ENCODE measurements around the gene ELK3. TPM values are rescaled to one million over a fixed set of nuclear protein-coding genes. Genes with fewer than 3 reads are reported as not detected.

ELK3 gene
- total and polyA plus RNA-seq, 2 of the 8 experiments (the other 6 are each of a cell fraction or from before 2014, with no cell fraction given) = 3.5 to 14.3 TPM

- Histone ChIP-seq H3K23me2 (ENCODE audit: low read depth, low read length) (peaks cover 14% of the 10 kb centered on the region; the same call in 1 of the 2 replicates), H3K18ac (ENCODE audit: extremely low read depth, low read length) (no peak overlapping the region; the same call in 1 of the 2 replicates), H2BK12ac (ENCODE audit: low read depth, low read length) (no peak overlapping the region), H4K20me1 (replicated peaks in 1 of 2; ENCODE audit: control insufficient read depth in 1 of 2, insufficient read depth in 2 of 2, low read length in 2 of 2) (no peaks in the 10 kb centered on the region), H2AFZ (ENCODE audit: low read length) (no peak overlapping the region), H3K4me2 (ENCODE audit: insufficient read depth in 1 of 2, low read depth in 2 of 2, low read length in 2 of 2) (peak overlapping the region; percentile 73 to 96; a peak in 2 of 4 replicates), H3K23ac (ENCODE audit: insufficient read length) (no peak overlapping the region), H3K79me2 (ENCODE audit: control insufficient read depth in 1 of 2, insufficient read depth in 2 of 2, low read length in 2 of 2) (no peaks in the 10 kb centered on the region; a peak in 1 of 4 replicates), H4K5ac (ENCODE audit: insufficient read length, low read depth, low read length) (no peak overlapping the region), H4K91ac (replicated peaks; ENCODE audit: insufficient read length, low read length) (no peak overlapping the region), H3K4me3 (ENCODE audit: extremely low read depth in 1 of 4, insufficient read depth in 2 of 4, low read depth in 3 of 4, low read length in 4 of 4) (peak overlapping the region in 1 of 4 experiments; percentile 87; a peak in 3 of 8 replicates), H3K14ac (ENCODE audit: insufficient read length) (no peak overlapping the region), H3K9me3 (ENCODE audit: insufficient read depth in 2 of 2, low read depth in 1 of 2, low read length in 1 of 2) (no peaks in the 10 kb centered on the region), H3K9ac (replicated peaks in 1 of 4; ENCODE audit: extremely low read depth in 1 of 4, low read depth in 3 of 4, low read length in 3 of 4) (no peak overlapping the region), H3K4me1 (replicated peaks in 1 of 4; ENCODE audit: control insufficient read depth in 3 of 4, insufficient read depth in 4 of 4, low read length in 3 of 4) (peaks cover 0 to 2% (median 1%) of the 10 kb centered on the region in 4 experiments; a peak in 4 of 7 replicates), H3K36me3 (ENCODE audit: control insufficient read depth in 2 of 4, insufficient read depth in 4 of 4, low read length in 3 of 4) (no peaks in the 10 kb centered on the region), H4K8ac (ENCODE audit: extremely low read depth, insufficient read depth, low read length) (peak overlapping the region; percentile 62), H3K56ac (replicated peaks; ENCODE audit: insufficient read length, low read depth, low read length) (no peak overlapping the region), H2BK20ac (ENCODE audit: low read length) (no peak overlapping the region), H3K79me1 (ENCODE audit: low read depth, low read length) (no peaks in the 10 kb centered on the region), H3K27ac (ENCODE audit: low read depth, low read length) (no peak overlapping the region), H3K27me3 (replicated peaks in 1 of 4; ENCODE audit: control insufficient read depth in 3 of 4, extremely low read depth in 1 of 4, insufficient read depth in 3 of 4, low read length in 3 of 4) (peaks cover 0 to 10% (median 6%) of the 10 kb centered on the region in 4 experiments; a peak in 5 of 7 replicates), H2BK15ac (ENCODE audit: low read length) (peak overlapping the region; percentile 92; the same call in 1 of the 2 replicates), H2BK5ac (ENCODE audit: low read depth, low read length) (no peak overlapping the region), H2BK120ac (replicated peaks; ENCODE audit: low read depth, low read length) (no peak overlapping the region), H3K4ac (replicated peaks; ENCODE audit: insufficient read length, low read depth, low read length) (peak overlapping the region; percentile 66), H2AK5ac (ENCODE audit: low read depth, low read length) (no peak overlapping the region)
- ChIA-PET CTCF (ENCODE audit: partially characterized antibody) (interaction anchor here (1.1 to 1.4 kb wide), 2 partner anchors 9 to 22 kb away, joined by 3 read pairs; no protein-coding TSS in a partner anchor), POLR2A (ENCODE audit: partially characterized antibody) (no interaction called here)
- no peak for TF ChIP-seq FOSL1 (IDR thresholded peaks at IDR 0.05; ENCODE audit: insufficient read depth, low read depth, low read length)
- no peak for TF ChIP-seq CBX8 (IDR thresholded peaks at IDR 0.05; ENCODE audit: borderline replicate concordance, low read depth, low read length)
- TF ChIP-seq CBX5 (IDR thresholded peaks at IDR 0.05; ENCODE audit: low read depth, low read length) = no peak
- no peak for TF ChIP-seq YY1 (IDR thresholded peaks at IDR 0.05; ENCODE audit: low read depth, low read length)
- TF ChIP-seq POLR2AphosphoS5 (IDR thresholded peaks at IDR 0.05; ENCODE audit: low read depth, low read length) = no peak
- DNase-seq (ENCODE audit: low read depth in 1 of 2, low spot score in 2 of 2) (no peak), FAIRE-seq (no peak)
- 74% methylated on average over 9 of the region's 9 CpGs; no CpG with 5 or more reads in 1 of the 2 experiments for WGBS, 2 experiments (ENCODE audit: extremely low coverage in 1 of 2, insufficient coverage in 1 of 2, insufficient read length in 1 of 2, insufficient replicate concordance in 2 of 2, low coverage in 1 of 2, low lambda C conversion rate in 2 of 2, missing lambda C conversion rate in 1 of 2)
These were observed 1.1 kb upstream of the ELK3 start for GRCh38 chr12:96192926-96193573.
